Measurements from ENCODE around the gene NCAPD2.

Gene NCAPD2

GRCh38 chr12:6532051-6532926 is 38.4 kb downstream of the NCAPD2 start:
- peak in 47 of 56 donors; percentile 34 to 87 (median 64) for DNase-seq

GRCh38 chr12:6532927-6533652 is 39.2 kb downstream of the NCAPD2 start:
- peak in 50 of 56 donors; percentile 52 to 93 (median 84) for DNase-seq

GRCh38 chr12:6533653-6533922 is 39.7 kb downstream of the NCAPD2 start:
- peak in 3 of 56 donors; percentile 85 to 94 (median 93) for DNase-seq

- DNase-seq = peak; percentile 78 to 98 (median 94)
Measured at GRCh38 chr12:6533923-6534694, 40.2 kb downstream of the NCAPD2 start, which contains the start of gene GAPDH. Gene GAPDH, plus strand, starts transcription at chr12:6534517. Its CDS starts 316 bp downstream, at chr12:6534833.

GRCh38 chr12:6534695-6534944 is 40.7 kb downstream of the NCAPD2 start:
- DNase-seq = peak in 1 of 56 donors; percentile 90

GRCh38 chr12:6534945-6535696 is 41.2 kb downstream of the NCAPD2 start:
- DNase-seq = peak in 37 of 56 donors; percentile 29 to 76 (median 53)

- no peak for DNase-seq
Measured at GRCh38 chr12:6535697-6535946, 41.7 kb downstream of the NCAPD2 start.

GRCh38 chr12:6535960-6536847 is 42.3 kb downstream of the NCAPD2 start:
- no peak for DNase-seq

GRCh38 chr12:6536894-6537579 is 43.1 kb downstream of the NCAPD2 start:
- DNase-seq = no peak

GRCh38 chr12:6537580-6538419 is 43.9 kb downstream of the NCAPD2 start:
- peak in 50 of 56 donors; percentile 24 to 88 (median 56) for DNase-seq

GRCh38 chr12:6538420-6539313 is 44.8 kb downstream of the NCAPD2 start:
- DNase-seq = peak in 2 of 56 donors; percentile 18 to 19

GRCh38 chr12:6539314-6539682 is 45.4 kb downstream of the NCAPD2 start:
- DNase-seq = no peak

GRCh38 chr12:6539707-6540134 is 45.8 kb downstream of the NCAPD2 start:
- DNase-seq = no peak

- DNase-seq = peak in 2 of 56 donors; percentile 32 to 41
Measured at GRCh38 chr12:6540181-6540877, 46.4 kb downstream of the NCAPD2 start.

- DNase-seq = no peak
Measured at GRCh38 chr12:6541371-6542165, 47.7 kb downstream of the NCAPD2 start.
